Left ventricle myocardium superior (tissue), 1 donor: ENCODE results near the gene PKD1. TPM values are rescaled to one million over a fixed set of nuclear protein-coding genes. Genes with fewer than 3 reads are reported as not detected.

ENCODE experiments used
- ATAC-seq: fragments of 200-7000 bp; cut with Tn5 transposase; one replicate; pipeline ENCODE4 v1.9.1; 2020; ENCODE audit warnings: mild to moderate bottlenecking, moderate library complexity
- DNase-seq: peaks from one replicate; pipeline ENCODE4 v3.0.0-alpha.2; 2020
- intact Hi-C: fragments of 100-400 bp; cut with micrococcal nuclease; formaldehyde crosslinking; loops from one replicate; pipeline ENCODE4 v1.11.0; 2022
- total RNA-seq: library from RNA; stranded (reverse); fragmentation: NEBNext Ultra II Directional; extraction: Animal tissue kit (Norgen Biotek cat#: 25700); gene quantifications from one replicate; pipeline ENCODE4 v1.2.1, GENCODE V29; 2021
- donor health status: DM: no; HTN: yes; CAD: no; lungs with severe emphysema.

PKD1 gene
- total RNA-seq, 1 donor from 2014 or later = 92.9 TPM

GRCh38 chr16:2171601-2172178 is 36.0 kb upstream of the PKD1 start:
- intact Hi-C loops = no loop called here
- DNase-seq (no peak), ATAC-seq (no peak)

GRCh38 chr16:2170587-2171435 is 35.1 kb upstream of the PKD1 start:
- no peak for ATAC-seq
- intact Hi-C loops = no loop called here

GRCh38 chr16:2170080-2170479 is 34.4 kb upstream of the PKD1 start:
- intact Hi-C loops = no loop called here
- ATAC-seq (no peak), DNase-seq (no peak)

More at GRCh38 chr16:2170587-2171435, 35.1 kb upstream of the PKD1 start:
- no peak for DNase-seq

GRCh38 chr16:2167068-2167638 is 31.5 kb upstream of the PKD1 start:
- no peak for DNase-seq
- intact Hi-C loops = no loop called here

GRCh38 chr16:2166263-2167067 is 30.8 kb upstream of the PKD1 start:
- no peak for DNase-seq
- intact Hi-C loops = no loop called here
- no peak for ATAC-seq

More at GRCh38 chr16:2167068-2167638, 31.5 kb upstream of the PKD1 start:
- ATAC-seq = no peak

GRCh38 chr16:2165861-2166260 is 30.2 kb upstream of the PKD1 start:
- intact Hi-C loops = no loop called here
- DNase-seq = no peak
- no peak for ATAC-seq

GRCh38 chr16:2163211-2163881 is 27.6 kb upstream of the PKD1 start:
- DNase-seq (no peak), ATAC-seq (no peak)
- intact Hi-C loops = no loop called here

- DNase-seq = no peak
- no peak for ATAC-seq
- intact Hi-C loops = no loop called here
Measured at GRCh38 chr16:2162676-2163118, 27.0 kb upstream of the PKD1 start.

GRCh38 chr16:2161911-2162310 is 26.2 kb upstream of the PKD1 start:
- intact Hi-C loops = no loop called here
- ATAC-seq = no peak
- no peak for DNase-seq

GRCh38 chr16:2160915-2161551 is 25.3 kb upstream of the PKD1 start:
- intact Hi-C loops = no loop called here
- DNase-seq (peak; percentile 79), ATAC-seq (peak; percentile 67)

GRCh38 chr16:2159175-2159838 is 23.6 kb upstream of the PKD1 start:
- intact Hi-C loops = no loop called here
- DNase-seq = peak; percentile 66
- ATAC-seq = no peak

- DNase-seq = no peak
- no peak for ATAC-seq
Measured at GRCh38 chr16:2158262-2158638, 22.6 kb upstream of the PKD1 start.

GRCh38 chr16:2157480-2158261 is 22.0 kb upstream of the PKD1 start:
- DNase-seq = no peak
- intact Hi-C loops = no loop called here
- no peak for ATAC-seq

More at GRCh38 chr16:2158262-2158638, 22.6 kb upstream of the PKD1 start:
- intact Hi-C loops = no loop called here

- no peak for DNase-seq
- ATAC-seq = no peak
- intact Hi-C loops = no loop called here
Measured at GRCh38 chr16:2156849-2157224, 21.1 kb upstream of the PKD1 start.

- intact Hi-C loops = no loop called here
- ATAC-seq (no peak), DNase-seq (no peak)
Measured at GRCh38 chr16:2155977-2156848, 20.5 kb upstream of the PKD1 start.
